ENCODE data around the gene PDE1C.

DNA sequence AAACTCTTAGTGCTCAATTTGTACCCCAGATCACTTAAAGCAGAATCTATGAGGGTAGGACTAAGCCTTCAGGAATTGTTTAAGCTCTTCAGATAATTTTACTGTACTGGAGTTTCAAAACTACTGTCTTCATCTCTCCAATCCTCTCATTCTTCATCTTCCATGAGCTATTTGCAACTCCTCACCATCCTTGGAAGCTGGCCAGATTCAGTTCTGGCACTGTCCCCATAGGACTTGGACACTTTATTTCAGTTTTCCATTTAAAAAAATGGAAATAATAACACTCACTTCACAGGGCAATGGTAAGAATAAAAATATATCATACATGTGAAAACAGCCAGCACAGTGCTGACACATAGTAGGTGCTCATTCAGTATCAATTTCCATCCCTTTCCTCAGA lies 308.6 kb downstream of the PDE1C start:
- TF ChIP-seq POLR2A (IDR thresholded peaks at IDR 0.05) = no peak
- TF ChIP-seq CTCF (IDR thresholded peaks at IDR 0.05) = no peak
